ENCODE data around the gene LEF1.

DNA sequence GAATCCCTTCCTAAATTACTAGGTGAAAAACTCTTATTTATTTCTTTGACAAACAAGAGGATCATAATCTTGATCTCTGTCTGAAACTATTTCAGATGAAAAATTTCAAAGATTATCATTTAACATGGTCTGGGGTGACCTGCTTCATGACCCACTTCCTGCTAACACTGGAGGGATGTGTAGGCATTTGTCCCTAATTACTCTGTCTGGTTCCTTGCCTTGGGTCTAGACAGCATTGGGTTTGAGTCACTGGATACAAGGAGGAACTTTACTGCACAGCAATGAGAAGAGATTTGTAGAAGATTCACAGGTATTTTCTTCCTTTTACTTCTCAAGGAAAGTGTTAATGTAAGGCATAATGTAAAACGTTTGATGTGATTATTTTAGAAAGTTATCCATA, 67.9 kb downstream of the LEF1 start:
- TF ChIP-seq CTCF (IDR thresholded peaks at IDR 0.05) (no peak), POLR2A (IDR thresholded peaks at IDR 0.05) (no peak)

All from heart left ventricle (tissue), 13 donors.